ENCODE measurements around the gene OR52M1. TPM values are rescaled to one million over a fixed set of nuclear protein-coding genes. Genes with fewer than 3 reads are reported as not detected.

OR52M1 gene
- total RNA-seq, 1 experiment from 2014 or later = not detected

- Histone ChIP-seq H2AFZ (ENCODE audit: low read length) (no peak overlapping the region), H3K9me2 (replicated peaks; ENCODE audit: low read length) (no peaks in the 10 kb centered on the region), H3K79me2 (ENCODE audit: low read length) (no peaks in the 10 kb centered on the region), H3K9me3 (ENCODE audit: low read length) (no peaks in the 10 kb centered on the region), H3K9ac (ENCODE audit: low read length) (no peak overlapping the region), H3K27ac (ENCODE audit: low read length) (no peak overlapping the region), H3K4me2 (ENCODE audit: low read length) (no peak overlapping the region), H3K27me3 (ENCODE audit: low read length) (peaks cover 19% of the 10 kb centered on the region; the same call in 1 of the 2 replicates), H3F3A (ENCODE audit: low read length, unreplicated experiment) (no peaks in the 10 kb centered on the region), H3K36me3 (ENCODE audit: low read depth, low read length) (no peaks in the 10 kb centered on the region), H3K4me3 (ENCODE audit: low read length) (no peak overlapping the region), H3K4me1 (ENCODE audit: insufficient read depth, low read length) (no peaks in the 10 kb centered on the region), H4K20me1 (ENCODE audit: low read length) (no peaks in the 10 kb centered on the region)
- POLR2A ChIA-PET (ENCODE audit: unreplicated experiment) = no interaction called here
- DNase-seq (no peak), ATAC-seq (no peak)
- TF ChIP-seq EZH2 (IDR thresholded peaks at IDR 0.05; ENCODE audit: low read length, unreplicated experiment) (no peak), CTCF (conservative IDR thresholded peaks at IDR 0.05; ENCODE audit: low read depth, low read length) (no peak), EZH2phosphoT487 (IDR thresholded peaks at IDR 0.05; ENCODE audit: borderline replicate concordance, low read length) (no peak)
- BruUV-seq (replicated peaks) = no TSS peak
- intact Hi-C loops (cut with micrococcal nuclease) = no loop called here
- CTCF ChIA-PET = no interaction called here
Measured at GRCh38 chr11:4511282-4512245, 33.4 kb upstream of the OR52M1 start.

GRCh38 chr11:4514196-4514595 lies 30.8 kb upstream of the OR52M1 start:
- peaks cover 34% of the 10 kb centered on the region for H3K27me3 ChIP-seq (ENCODE audit: low read length)
- DNase-seq = no peak
- H3F3A ChIP-seq (ENCODE audit: low read length, unreplicated experiment) = no peaks in the 10 kb centered on the region
- no peaks in the 10 kb centered on the region for H3K36me3 ChIP-seq (ENCODE audit: low read depth, low read length)
- H2AFZ ChIP-seq (ENCODE audit: low read length) = no peak overlapping the region
- no peak overlapping the region for H3K4me2 ChIP-seq (ENCODE audit: low read length)
- H4K20me1 ChIP-seq (ENCODE audit: low read length) = no peaks in the 10 kb centered on the region
- H3K79me2 ChIP-seq (ENCODE audit: low read length) = no peaks in the 10 kb centered on the region
- POLR2A ChIA-PET (ENCODE audit: unreplicated experiment) = no interaction called here
- BruUV-seq (replicated peaks) = no TSS peak
- no peak overlapping the region for H3K4me3 ChIP-seq (ENCODE audit: low read length)
- CTCF ChIA-PET = no interaction called here
- no peak for ATAC-seq
- no peaks in the 10 kb centered on the region for H3K4me1 ChIP-seq (ENCODE audit: insufficient read depth, low read length)
- TF ChIP-seq EZH2 (IDR thresholded peaks at IDR 0.05; ENCODE audit: low read length, unreplicated experiment) = no peak
- no peak for TF ChIP-seq CTCF (conservative IDR thresholded peaks at IDR 0.05; ENCODE audit: low read depth, low read length)
- no peaks in the 10 kb centered on the region for H3K9me3 ChIP-seq (ENCODE audit: low read length)
- intact Hi-C loops (cut with micrococcal nuclease) = no loop called here
- no peak overlapping the region for H3K27ac ChIP-seq (ENCODE audit: low read length)
- no peak overlapping the region for H3K9ac ChIP-seq (ENCODE audit: low read length)
- H3K9me2 ChIP-seq (replicated peaks; ENCODE audit: low read length) = no peaks in the 10 kb centered on the region

GRCh38 chr11:4522339-4522738 lies 22.7 kb upstream of the OR52M1 start:
- H2AFZ ChIP-seq (ENCODE audit: low read length) = no peak overlapping the region
- H3K79me2 ChIP-seq (ENCODE audit: low read length) = no peaks in the 10 kb centered on the region
- BruUV-seq (replicated peaks) = no TSS peak
- H4K20me1 ChIP-seq (ENCODE audit: low read length) = no peaks in the 10 kb centered on the region
- H3K27me3 ChIP-seq (ENCODE audit: low read length) = peaks cover 21% of the 10 kb centered on the region
- H3K4me2 ChIP-seq (ENCODE audit: low read length) = no peak overlapping the region
- ChIA-PET CTCF (no interaction called here), POLR2A (ENCODE audit: unreplicated experiment) (no interaction called here)
- H3K9ac ChIP-seq (ENCODE audit: low read length) = no peak overlapping the region
- no peak overlapping the region for H3K4me3 ChIP-seq (ENCODE audit: low read length)
- DNase-seq (no peak), ATAC-seq (no peak)
- no peak for TF ChIP-seq CTCF (conservative IDR thresholded peaks at IDR 0.05; ENCODE audit: low read depth, low read length)
- TF ChIP-seq EZH2 (IDR thresholded peaks at IDR 0.05; ENCODE audit: low read length, unreplicated experiment) = no peak
- H3K27ac ChIP-seq (ENCODE audit: low read length) = no peak overlapping the region
- H3K36me3 ChIP-seq (ENCODE audit: low read depth, low read length) = no peaks in the 10 kb centered on the region
- H3K9me2 ChIP-seq (replicated peaks; ENCODE audit: low read length) = no peaks in the 10 kb centered on the region
- H3K4me1 ChIP-seq (ENCODE audit: insufficient read depth, low read length) = no peaks in the 10 kb centered on the region
- no peaks in the 10 kb centered on the region for H3F3A ChIP-seq (ENCODE audit: low read length, unreplicated experiment)
- intact Hi-C loops (cut with micrococcal nuclease) = no loop called here
- no peaks in the 10 kb centered on the region for H3K9me3 ChIP-seq (ENCODE audit: low read length)

All from PC-3 (cell line).